HG02973 (cell line): ENCODE results near the gene HLA-DMA.
A peak's percentile ranks its signal among the peaks of the same experiment; 100 is the strongest.
"Not testable (repeated sequence)": the region's sequence is repeated elsewhere in the genome, so short reads cannot be mapped to it uniquely, and the experiment has no call there.

ENCODE experiments used
- ATAC-seq: cut with Tn5 transposase; IDR thresholded peaks from one replicate; pipeline ENCODE4 v1.9.1; 2021; ENCODE audit warnings: moderate library complexity; ENCODE audit not compliant: unreplicated experiment

HLA-DMA gene

DNA sequence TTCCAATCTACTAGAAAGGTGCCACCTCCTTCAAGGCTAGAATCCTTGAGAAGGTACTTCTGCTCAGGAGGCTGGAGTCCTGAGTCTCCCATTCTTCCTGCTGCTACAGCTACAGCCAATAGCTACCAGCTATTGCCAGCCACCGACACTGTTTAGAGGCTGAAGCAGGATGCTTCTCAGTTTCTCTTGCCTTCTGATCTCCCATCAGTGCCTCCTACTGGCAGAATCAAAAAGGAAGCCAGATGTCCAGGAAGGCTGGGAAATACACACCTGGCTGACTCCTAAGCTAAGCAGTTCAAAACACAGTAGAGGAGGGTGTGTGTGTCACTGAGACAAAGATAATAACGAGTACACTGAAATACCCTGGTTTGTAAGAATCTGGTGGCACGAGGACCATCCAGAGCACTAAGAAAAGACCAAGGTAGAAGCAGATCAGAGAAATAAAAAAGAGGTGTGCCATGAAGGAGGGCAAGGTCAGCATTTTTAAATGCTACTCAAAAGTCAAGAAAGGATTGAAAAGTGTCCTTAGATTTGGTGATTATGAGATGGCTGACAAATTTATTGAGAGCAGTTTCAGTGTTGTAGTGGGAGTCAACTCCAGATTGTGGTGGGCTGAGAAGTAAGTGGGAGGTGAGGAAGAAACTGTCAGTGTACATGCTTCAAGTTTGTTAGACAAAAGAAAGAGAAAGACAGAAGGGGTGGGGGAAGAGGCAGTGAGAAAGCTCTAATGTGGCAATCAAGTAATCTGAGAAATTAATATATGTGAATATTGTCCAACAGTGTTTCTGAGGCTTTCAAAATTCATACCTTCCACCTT is 2.3 kb upstream of the HLA-DMA start:
- no peak for ATAC-seq

DNA sequence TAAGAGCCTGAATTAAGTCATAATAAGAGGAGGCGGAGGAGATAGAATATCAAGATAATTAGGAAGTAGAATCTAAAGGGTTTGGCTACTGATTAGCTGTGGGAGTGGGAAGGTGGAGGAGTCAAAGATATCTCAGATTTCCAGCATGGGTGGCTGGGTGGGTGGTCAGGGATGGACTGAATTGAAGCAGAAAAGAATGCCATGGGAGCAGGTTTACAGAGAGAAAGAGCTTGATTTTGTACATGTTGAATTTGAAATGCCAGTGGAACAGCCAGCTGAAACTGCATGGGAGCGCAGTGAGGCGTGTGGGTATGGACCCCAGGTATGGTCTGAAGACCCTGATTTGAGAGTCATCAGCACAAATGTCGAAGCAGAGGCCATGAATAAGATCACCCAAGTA is 1.4 kb upstream of the HLA-DMA start:
- ATAC-seq, result no peak

DNA sequence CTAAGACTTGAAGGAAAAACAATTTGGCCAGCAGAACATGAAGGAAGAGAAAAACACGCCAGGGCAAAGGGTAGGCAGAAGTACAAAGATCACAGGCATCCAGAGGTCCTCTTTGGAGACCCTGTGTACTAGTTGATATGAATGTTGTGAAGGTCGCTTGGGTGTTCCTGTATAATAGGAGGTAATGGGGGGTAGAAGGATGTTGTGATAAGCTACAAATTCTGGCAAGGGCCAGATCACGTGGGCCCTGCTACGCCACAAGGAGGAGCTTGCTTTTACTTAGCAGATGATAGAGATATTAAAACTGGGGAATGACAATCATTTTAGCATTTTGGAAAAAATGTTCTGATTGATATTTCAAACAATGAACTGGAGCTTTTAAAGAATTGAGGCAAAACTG is 878 bp upstream of the HLA-DMA start:
- ATAC-seq, result no peak

DNA sequence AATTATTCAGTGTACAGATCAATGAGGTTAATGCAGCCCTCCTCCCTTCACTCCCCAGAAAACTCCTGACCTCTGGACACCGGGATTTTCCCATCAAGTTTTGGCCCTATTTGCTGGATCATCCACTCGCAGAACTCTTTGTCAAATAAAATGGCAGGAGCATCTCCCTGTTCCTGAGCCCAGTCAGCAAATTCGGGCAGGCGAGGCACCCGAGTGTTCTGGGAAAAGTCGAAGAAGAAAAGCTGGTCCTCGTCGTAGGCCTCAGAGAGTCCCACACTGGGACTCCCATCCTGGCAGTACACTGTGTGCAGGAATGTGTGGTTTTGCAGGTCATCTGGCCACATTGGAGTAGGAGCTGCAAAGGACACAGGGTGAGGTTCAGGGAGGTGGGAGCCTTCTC is 2.4 kb downstream of the HLA-DMA start:
- no peak for ATAC-seq

DNA sequence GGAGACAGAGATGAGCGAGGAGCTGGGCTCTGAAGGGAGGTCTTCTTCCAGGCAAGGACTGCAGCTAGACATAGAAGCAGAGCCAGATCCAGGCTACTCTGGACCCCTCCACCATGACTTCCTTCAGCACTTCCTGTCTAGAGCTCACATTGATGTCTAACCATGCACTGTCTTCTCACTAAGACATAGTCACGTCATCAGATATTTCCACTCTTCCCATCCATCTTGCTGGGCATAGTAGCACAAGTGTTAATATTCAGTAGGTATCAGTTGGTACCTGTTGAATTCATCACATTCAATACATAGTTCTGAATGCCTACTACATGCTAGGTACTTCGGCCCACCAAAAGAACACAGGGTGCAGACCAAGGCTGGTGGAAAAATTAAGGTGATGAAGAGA is 2.9 kb downstream of the HLA-DMA start:
- ATAC-seq, result no peak

DNA sequence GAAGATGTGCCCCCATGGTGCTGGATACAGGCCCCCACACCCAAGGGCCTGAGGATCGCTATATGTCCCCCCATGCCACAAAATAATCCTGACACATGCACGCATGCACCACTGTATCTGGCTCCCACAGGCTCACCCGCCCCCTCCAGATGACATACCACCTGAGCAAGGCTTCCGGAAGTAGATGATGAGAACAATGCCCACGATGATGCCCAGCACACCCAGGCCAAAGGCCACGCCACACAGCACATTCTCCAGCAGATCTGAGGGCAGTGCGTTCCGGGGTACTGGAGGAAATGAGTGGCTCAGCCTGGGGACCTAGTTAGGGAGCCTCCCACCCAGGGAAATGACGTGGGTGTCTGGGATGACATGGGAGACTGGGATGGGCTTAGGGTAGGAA is 3.8 kb downstream of the HLA-DMA start:
- ATAC-seq, result no peak

DNA sequence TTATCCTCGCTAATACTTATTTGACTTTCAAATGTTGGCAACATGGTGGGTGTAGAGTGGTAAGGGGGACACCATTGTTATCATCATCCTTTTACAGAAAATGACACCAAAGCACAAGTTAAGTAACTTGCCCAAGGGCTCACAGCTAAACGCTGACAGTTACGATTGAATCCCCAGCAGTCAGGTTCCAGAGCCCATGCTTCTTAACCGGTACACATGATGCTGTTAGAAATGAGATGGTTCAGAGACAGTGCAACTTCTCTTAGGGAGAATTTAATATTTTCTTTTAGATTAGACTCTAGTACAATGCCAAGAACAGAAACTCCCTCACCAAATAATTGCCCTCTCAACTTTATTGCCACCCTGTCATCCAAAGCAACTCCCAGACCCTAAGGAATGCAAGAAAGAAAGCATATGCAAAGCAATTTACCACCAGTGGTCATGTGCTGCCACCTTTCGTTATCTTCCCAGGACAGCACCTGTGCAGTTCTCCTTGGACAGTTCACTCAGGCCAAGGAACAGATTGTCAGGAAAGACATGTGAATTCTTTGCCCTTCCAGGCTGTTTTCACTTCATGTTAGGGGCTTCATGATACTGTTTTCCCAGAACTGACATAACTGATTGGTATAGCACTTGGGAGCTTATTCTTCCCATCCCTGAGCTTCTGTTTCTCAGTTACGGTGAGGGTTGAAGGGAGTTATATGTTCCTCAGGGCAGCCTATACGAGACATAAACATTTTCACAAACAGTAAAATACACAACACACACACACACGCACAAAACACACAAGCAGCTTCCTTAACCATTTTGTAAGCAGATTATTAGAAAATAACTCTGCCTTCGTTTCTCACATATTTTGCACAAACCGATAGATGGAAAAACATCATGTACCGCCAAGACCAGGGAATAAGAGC is 5.1 kb downstream of the HLA-DMA start:
- ATAC-seq, result no peak

DNA sequence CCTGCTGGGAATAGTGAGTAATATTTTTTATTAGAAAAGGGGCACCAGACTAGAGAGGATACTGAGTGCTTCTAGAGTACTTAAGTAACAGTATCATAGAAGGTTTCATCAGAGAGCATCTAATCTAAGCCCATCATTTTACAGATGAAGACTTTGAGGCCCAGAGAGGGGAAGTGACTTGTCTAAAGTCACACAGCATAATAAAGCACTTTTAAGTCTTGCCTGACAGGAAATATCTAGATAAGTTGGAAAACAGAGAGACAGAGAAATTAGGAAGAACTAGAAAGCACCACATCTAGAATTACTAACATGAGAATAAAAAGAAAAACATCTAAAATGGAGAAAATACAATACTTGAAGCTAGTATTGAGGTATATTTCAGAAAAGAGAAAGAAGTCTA is 6.0 kb downstream of the HLA-DMA start:
- ATAC-seq, result no peak

DNA sequence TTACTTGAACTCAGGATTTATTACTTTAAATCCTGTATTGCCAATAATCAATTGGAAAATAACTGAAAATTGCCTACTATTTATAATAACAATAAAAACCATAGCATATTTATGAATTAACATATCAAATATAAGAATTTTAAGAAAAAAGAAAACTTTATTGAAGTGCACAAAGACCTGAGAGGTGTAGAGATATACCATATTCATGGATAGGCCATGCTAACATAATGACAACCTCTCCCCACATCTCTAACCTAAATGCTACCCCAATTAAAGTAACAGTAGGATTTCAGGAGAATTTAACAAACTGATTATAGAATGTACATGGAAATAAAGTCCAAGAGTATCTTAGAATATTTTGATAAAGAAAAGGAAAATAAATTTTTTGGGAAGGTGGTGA is 6.9 kb downstream of the HLA-DMA start:
- no peak for ATAC-seq

DNA sequence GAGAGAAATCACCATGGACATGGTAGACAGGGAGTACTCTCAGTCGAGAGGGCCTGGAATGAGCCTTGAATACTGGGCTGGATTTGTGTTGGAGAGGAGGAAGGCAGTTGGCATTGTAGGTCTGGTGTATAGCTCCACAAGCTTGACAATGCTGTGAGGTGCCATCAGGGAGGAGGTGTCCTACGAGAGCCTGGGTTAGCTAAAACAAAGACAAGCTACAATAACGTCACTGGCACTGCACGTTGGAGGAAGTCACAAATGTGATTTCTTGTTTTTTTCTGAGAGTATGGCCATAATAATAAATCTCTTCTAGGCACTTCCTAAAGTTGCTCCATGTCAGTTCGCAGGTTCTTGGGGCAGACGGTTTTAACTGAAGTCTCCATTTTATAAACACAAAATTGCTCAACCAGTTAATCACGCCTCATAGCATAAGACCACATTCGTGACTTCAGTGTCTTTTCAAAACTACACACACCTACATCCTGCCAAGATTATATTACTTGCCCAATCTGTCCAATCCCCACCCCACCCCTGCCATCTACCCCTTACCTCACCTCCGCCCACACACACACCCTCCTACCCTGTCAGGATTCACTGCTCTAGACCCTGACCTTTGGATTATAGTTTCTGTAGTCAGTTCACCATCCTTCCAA is 7.7 kb downstream of the HLA-DMA start:
- no peak for ATAC-seq

DNA sequence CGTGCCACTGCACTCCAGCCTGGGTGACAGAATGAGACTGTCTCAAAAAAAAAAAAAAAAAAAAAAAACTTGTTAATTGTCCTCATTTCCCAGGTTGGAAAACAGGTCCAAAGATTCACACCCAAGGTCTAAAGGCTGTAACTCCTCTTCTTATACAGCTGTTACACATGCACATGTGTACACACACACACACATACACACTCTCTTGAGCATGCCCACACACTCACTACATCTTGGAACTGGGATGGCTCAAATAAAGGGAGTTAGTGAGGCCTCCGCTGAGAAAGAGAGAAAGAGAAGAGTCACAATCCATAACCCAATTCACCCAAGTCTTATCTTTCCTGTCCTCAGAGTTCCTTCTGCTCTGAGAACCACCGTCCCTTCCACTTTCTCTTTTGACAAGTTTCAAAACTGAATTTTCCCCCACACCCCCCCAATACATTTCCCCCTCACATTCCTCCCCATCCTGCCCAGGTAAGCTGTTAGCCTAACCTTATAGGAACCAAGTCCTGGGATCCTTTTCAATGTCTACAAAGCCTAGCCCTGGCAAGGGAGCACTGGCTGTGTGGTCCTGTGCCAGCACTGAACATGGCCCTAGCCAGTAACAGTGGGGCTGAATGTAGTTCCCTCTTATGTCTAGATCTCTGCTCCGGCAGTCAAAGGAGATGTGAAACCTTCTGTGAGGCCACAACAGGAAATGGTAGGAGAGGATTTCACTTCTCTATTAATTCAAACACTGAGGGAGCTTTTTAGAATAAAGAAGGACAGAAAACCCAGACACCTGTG is 8.8 kb downstream of the HLA-DMA start:
- peak; percentile 40 for ATAC-seq

DNA sequence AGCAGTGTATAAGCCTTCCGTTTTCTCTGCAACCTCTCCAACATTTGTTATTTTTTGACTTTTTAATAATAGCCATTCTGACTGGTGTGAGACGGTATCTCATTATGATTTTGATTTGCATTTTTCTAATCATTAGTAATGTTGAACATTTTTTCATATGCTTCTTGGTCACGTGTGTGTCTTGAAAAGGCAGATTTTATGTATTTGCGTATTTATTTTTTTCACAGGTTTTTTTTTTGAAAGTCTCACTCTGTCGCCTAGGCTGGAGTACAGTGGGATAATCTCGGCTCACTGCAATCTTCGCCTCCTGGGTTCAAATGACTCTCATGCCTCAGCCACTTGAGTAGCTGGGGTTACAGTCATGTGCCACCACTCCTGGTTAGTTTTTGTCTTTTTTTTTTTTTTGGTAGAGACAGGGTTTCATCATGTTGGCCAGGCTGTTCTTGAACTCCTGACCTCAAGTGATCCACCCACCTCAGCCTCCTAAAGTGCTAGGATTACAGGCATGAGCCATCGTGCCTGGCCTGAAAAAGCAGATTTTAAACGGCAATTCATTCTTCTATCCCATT is 10.3 kb downstream of the HLA-DMA start:
- ATAC-seq, result not testable (repeated sequence)

DNA sequence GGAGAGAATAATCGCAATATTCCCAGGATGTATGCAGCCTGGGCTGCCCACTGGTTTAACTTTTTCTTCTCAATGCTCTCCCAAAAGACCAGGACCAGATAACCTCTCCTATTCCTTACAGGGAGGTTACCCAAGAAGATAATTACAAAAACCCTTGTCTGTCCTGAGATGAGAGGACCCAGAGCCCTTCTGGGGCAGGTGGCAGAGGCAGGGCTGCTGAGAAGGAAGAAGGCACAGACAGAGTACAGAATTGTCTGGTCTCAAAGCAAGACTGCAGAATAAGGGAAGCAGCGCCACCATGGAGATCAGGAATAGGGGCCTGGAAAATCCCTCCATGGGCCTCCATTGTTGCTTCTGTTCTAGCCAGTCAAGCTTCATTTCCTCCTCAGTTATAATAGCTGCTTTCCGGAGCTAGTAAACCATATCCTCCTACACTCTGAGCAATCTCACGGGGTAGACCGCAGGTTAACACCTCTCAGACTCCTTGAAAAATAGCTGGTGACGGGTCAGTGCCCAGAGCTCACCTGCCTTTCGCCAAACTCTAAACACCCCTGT is 11.6 kb downstream of the HLA-DMA start:
- ATAC-seq, result peak; percentile 43

DNA sequence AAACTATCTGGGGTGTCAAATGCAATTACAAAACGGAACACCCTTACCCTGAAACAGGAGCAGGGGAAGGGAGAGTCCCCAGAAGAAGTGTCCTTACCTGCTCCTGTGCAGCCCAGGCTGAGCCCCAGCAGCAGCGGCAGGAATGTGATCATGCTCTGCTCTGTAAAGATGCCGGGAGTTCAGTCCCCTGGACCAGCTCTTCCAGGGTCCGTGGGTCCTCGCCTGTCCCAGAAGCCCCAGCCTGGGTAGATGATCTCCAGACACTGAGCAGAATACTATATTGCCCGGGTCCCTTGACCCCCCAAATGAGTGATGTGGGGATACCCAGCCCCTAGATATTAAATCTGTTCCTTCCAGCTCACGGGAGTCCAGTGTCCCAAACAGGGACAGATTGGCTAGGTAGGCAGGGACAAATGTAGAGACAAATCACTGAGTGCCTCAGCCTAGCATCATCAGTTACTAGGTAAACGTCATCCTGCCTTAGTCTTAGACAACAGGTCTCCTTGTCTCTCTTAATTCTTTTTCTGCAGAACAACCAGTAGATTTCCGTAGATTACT is 12.2 kb downstream of the HLA-DMA start, which contains the start of gene HLA-DMB:
Gene HLA-DMB, minus strand, starts transcription at position 373 of the 558 bp plus-strand sequence. Its CDS starts 221 bp downstream, at position 152.
- peak; percentile 38 for ATAC-seq

DNA sequence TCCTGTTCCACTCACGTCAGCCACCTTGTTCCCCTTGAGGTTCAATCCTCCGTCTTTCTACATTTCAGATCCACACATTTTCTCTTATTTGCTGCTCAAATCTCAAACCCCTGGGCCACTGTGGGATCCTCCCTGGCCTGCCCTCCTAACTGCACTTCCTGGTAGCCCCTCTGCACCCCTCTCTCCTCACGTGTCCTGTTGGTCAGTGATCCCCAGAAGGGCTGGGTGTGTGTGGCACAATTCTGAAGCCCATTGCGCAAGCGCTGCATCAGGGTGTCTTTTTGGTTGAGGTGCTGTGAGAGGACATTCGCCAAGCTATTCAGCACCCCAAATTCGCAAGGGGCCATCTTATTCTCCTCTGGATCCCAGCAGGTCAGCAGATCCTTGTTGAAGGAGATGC is 14.4 kb downstream of the HLA-DMA start:
- no peak for ATAC-seq

DNA sequence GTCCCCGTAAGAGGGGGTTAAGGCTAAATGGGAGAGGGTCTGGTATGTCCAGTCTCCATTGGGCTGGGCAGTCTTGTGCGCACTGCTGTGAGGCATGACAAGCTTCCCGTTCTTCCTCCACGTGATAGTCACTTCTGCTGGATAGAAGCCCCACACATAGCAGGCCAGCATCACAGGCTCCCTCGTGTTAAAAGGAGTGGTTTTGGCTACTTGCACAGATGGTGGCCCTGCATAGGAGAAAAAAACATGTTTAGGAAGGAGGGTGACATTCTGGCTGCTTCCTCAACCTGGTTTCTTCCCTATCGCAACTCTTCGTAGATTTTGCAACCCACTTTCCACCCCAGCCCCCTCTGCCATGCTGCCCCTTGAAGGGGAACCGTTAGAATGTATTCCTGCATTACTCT is 15.7 kb downstream of the HLA-DMA start:
- ATAC-seq, result no peak

DNA sequence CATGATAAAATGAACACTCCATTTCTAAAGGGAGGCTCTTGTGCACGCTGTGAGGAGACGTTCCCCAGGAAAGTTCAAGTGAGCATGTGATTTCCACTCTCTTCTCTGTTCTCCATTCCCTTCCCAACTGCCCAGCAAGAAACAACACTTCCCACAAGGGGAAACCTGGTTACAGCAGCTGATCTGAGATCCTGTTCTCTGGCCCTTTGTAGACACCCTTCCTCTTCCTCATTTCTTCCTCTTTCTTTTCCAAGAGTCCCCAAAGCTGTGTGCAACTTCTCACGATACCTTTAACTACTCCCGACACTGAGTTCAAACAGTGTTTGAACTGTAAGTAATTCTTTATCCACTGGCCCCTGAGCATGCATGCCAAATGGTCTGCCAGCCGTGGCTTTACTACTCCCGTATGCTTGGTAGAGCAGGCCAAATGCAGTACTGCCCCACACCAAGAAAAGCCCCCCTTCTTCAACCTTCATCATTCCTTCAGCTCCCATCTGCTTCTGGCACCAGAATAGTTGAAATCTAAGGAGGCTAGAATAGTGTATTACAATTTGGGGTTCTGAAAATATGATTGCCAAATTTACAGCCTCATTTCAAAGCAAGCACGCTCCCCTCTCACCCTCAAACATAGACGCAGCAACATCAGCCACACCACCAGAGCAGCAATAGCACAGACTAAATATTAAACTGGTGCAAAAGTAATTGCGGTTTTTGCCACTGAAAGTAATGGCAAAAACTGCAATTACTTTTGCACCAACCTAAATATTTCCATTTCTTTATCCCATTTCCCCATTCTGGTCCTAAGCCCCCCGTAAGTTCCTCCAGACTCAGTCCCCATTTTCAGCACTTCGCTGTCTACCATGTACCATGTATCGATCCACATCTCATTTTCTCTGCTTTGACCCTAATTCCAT is 16.4 kb downstream of the HLA-DMA start:
- no peak for ATAC-seq

DNA sequence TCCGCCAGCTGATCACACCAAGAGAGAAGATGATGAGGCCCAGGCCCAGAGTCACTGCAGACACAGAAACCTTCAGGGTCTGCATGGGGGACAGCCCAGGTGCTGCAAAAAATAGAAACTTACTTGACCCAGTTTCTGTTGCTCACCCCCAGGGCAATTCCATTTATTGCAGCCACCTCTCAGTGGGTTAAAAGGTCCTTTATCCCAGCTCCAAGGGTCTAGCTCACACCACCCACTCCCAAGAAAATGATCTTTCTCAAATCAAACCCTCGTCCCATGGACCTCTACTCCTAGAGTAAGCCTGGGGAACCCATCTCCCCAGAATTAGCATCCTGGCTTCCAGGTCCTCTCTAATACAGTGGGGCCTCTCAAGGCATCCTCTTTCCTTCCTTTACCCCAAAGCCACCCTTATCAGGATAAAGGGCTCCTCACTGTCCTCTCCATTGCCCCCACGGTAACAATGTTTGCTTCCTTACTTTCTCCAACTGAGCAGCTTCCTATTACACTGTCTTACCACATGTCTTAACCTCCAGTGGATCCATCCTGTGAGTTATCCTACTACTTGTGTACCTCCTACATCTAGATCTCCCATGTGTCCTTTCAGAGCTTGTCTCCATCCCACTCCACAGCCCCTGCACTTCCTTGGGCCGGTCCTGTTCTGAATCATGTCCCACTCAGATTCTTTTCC is 17.2 kb downstream of the HLA-DMA start:
- no peak for ATAC-seq
